Natural killer cell (primary cell): ENCODE results near the gene ENO1. TPM values are rescaled to one million over a fixed set of nuclear protein-coding genes. Genes with fewer than 3 reads are reported as not detected.

Experiments
- ATAC-seq, 3 donors: fragments of 150-1000 bp in 2 of 3; fragments of 200-7000 bp in 1 of 3; cut with Tn5 transposase; 1 replicate in 1 of 3; 2 replicates in 2 of 3; pipeline ENCODE4 v1.10.0; 2021; ENCODE audit warnings: mild to moderate bottlenecking in 2 of 3, moderate library complexity in 2 of 3
- DNase-seq, 2 donors: peaks; one replicate each; pipeline versions ENCODE4 v3.0.0 to v3.0.0-alpha.2; 2013 to 2021; ENCODE audit warnings: mixed read lengths in 1 of 2
- H3K27ac ChIP-seq: one replicate; pipeline ENCODE4 v1.5.1; 2013; ENCODE audit warnings: mild to moderate bottlenecking, low read length
- H3K27me3 ChIP-seq: one replicate; pipeline ENCODE4 v1.6.1; 2013; ENCODE audit warnings: low read length; ENCODE audit not compliant: control insufficient read depth, insufficient read depth
- H3K36me3 ChIP-seq: one replicate; pipeline ENCODE4 v1.6.1; 2013; ENCODE audit warnings: low read length; ENCODE audit not compliant: control insufficient read depth, insufficient read depth
- H3K4me1 ChIP-seq: one replicate; pipeline ENCODE4 v1.6.1; 2013; ENCODE audit warnings: low read length; ENCODE audit not compliant: control insufficient read depth, insufficient read depth
- H3K4me3 ChIP-seq: one replicate; pipeline ENCODE4 v1.5.1; 2013; ENCODE audit warnings: low read length
- H3K9me3 ChIP-seq: one replicate; pipeline ENCODE4 v1.6.1; 2013; ENCODE audit warnings: low read length; ENCODE audit not compliant: control insufficient read depth, insufficient read depth
- H3K27ac Mint-ChIP-seq, 2 donors: one replicate each; pipeline ENCODE4 v1.8.0; 2022; ENCODE audit warnings: mild to moderate bottlenecking in 2 of 2, mixed read lengths in 2 of 2, moderate library complexity in 1 of 2
- H3K27me3 Mint-ChIP-seq, 2 donors: one replicate each; pipeline ENCODE4 v1.8.0; 2022; ENCODE audit warnings: low read depth in 2 of 2, mixed read lengths in 2 of 2
- H3K36me3 Mint-ChIP-seq: one replicate; pipeline ENCODE4 v1.8.0; 2022; ENCODE audit warnings: mixed read lengths
- H3K4me1 Mint-ChIP-seq, 2 donors: one replicate each; pipeline ENCODE4 v1.8.0; 2022; ENCODE audit warnings: mixed read lengths in 2 of 2
- H3K4me3 Mint-ChIP-seq: one replicate; pipeline ENCODE4 v1.8.0; 2022; ENCODE audit warnings: mild to moderate bottlenecking, moderate library complexity, mixed read lengths
- H3K9me3 Mint-ChIP-seq, 2 donors: one replicate each; pipeline ENCODE4 v1.8.0; 2022; ENCODE audit warnings: mixed read lengths in 2 of 2
- WGBS: methylation state at CpG from one replicate; pipeline ENCODE4 v1.1.7; 2013; ENCODE audit warnings: missing lambda C conversion rate; ENCODE audit not compliant: insufficient coverage; 5-methylcytosine and 5-hydroxymethylcytosine counted together
- intact Hi-C: fragments of 100-400 bp; cut with micrococcal nuclease; formaldehyde crosslinking; loops from one replicate; pipeline ENCODE4 v1.14.2; 2022
- total RNA-seq, 4 donors: library from RNA; stranded (reverse); fragments of 120-200 nt in 1 of 4; gene quantifications; one replicate each; pipeline versions ENCODE4 v1.2.3 to v1.2.4, GENCODE V29; 2013 to 2022
- TF ChIP-seq, protein P1 (sequence below): fragments of 200-600 bp; IDR thresholded peaks from one replicate; pipeline ENCODE4 v1.8.0; 2022; ENCODE audit warnings: antibody characterized with exemption

The ENO1 gene
- total RNA-seq, 3 donors from 2014 or later (not counting 1 experiment from before 2014, with no cell fraction given), result 254 to 299 (median 266) TPM

DNA sequence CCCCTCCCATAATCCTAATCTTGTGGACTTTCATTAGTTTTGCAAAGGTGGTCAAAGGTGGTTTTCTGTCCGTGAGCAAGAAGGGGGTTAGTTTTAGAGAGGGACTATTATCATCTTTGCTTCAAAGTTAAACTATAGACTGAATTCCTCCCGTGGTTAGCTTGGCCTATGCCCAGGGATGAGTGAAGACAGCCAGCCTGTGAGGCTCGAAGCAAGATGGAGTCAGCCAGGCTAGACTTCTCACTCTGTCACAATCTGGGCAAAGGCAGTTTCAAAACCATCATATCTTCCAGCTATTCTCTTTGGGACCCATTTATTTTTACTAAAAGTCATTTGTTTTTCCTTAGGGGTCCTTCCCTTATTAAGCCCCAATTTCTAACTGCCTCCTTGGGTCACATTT lies 12.9 kb upstream of the ENO1 start:
- intact Hi-C loops, result no loop called here
- Mint-ChIP-seq H3K27ac (no peak overlapping the region), H3K27me3 (no peaks in the 10 kb centered on the region), H3K4me3 (no peak overlapping the region), H3K4me1 (no peaks in the 10 kb centered on the region), H3K9me3 (no peaks in the 10 kb centered on the region), H3K36me3 (no peaks in the 10 kb centered on the region)
- TF ChIP-seq, protein P1, sequence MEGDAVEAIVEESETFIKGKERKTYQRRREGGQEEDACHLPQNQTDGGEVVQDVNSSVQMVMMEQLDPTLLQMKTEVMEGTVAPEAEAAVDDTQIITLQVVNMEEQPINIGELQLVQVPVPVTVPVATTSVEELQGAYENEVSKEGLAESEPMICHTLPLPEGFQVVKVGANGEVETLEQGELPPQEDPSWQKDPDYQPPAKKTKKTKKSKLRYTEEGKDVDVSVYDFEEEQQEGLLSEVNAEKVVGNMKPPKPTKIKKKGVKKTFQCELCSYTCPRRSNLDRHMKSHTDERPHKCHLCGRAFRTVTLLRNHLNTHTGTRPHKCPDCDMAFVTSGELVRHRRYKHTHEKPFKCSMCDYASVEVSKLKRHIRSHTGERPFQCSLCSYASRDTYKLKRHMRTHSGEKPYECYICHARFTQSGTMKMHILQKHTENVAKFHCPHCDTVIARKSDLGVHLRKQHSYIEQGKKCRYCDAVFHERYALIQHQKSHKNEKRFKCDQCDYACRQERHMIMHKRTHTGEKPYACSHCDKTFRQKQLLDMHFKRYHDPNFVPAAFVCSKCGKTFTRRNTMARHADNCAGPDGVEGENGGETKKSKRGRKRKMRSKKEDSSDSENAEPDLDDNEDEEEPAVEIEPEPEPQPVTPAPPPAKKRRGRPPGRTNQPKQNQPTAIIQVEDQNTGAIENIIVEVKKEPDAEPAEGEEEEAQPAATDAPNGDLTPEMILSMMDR, result no peak
- Histone ChIP-seq H3K4me3 (no peak overlapping the region), H3K27ac (no peak overlapping the region), H3K27me3 (peaks cover 2% of the 10 kb centered on the region), H3K36me3 (no peaks in the 10 kb centered on the region), H3K9me3 (no peaks in the 10 kb centered on the region), H3K4me1 (no peaks in the 10 kb centered on the region)
- DNase-seq, result no peak
- ATAC-seq, result no peak
- 79% methylated on average over 3 of the region's 3 CpGs for WGBS

DNA sequence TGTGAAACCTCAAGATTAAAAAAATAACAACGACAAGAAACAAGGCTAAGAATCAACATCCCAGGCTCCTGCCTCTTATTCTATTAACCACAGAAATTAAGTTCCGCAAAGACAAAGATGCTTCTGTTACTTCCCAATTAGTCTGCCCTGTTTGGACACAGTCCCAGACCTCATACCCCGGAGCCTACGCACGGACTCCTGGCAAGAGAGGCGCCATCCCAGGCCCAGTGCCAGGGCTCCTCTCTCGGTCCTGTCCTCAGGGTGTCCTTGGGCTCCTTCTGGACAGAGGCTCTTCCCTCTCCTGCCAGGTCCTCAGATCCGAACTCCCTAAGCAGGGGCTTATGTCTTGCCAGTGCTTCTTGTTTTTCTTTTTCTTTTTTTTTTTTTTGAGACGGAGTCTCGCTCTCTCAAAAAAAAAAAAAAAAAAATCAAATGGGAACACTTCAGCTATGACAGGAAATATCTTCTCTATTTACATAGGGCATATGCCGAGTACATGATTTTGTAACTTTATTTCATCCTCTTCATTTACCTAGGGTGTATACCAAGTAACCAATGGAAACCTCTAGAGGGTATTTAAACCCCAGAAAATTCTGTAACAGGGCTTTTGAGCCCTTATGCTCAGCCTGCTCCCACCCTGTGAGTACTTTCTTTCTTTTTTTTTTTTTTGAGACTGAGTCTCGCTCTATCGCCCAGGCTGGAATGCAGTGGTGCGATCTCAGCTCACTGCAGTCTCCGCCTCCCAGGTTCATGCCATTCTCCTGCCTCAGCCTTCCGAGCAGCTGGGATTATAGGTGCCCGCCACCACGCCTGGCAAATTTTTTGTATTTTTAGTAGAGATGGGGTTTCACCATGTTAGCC lies 11.7 kb upstream of the ENO1 start:
- WGBS, result 88% methylated on average over 16 of the region's 18 CpGs
- H3K4me3 Mint-ChIP-seq, result no peak overlapping the region
- Histone ChIP-seq H3K4me3 (no peak overlapping the region), H3K4me1 (no peaks in the 10 kb centered on the region), H3K9me3 (no peaks in the 10 kb centered on the region), H3K27ac (no peak overlapping the region), H3K36me3 (no peaks in the 10 kb centered on the region), H3K27me3 (peaks cover 2% of the 10 kb centered on the region)
- no peaks in the 10 kb centered on the region for H3K9me3 Mint-ChIP-seq
- H3K27me3 Mint-ChIP-seq, result no peaks in the 10 kb centered on the region
- no peak for DNase-seq
- ATAC-seq, result no peak
- no peak overlapping the region for H3K27ac Mint-ChIP-seq
- intact Hi-C loops, result no loop called here
- no peaks in the 10 kb centered on the region for H3K4me1 Mint-ChIP-seq
- TF ChIP-seq, protein P1, result no peak
- no peaks in the 10 kb centered on the region for H3K36me3 Mint-ChIP-seq

- Histone ChIP-seq H3K27ac (no peak overlapping the region), H3K4me3 (no peak overlapping the region), H3K4me1 (no peaks in the 10 kb centered on the region), H3K9me3 (no peaks in the 10 kb centered on the region), H3K36me3 (no peaks in the 10 kb centered on the region), H3K27me3 (peaks cover 2% of the 10 kb centered on the region)
- H3K4me1 Mint-ChIP-seq, result no peaks in the 10 kb centered on the region
- H3K27ac Mint-ChIP-seq, result no peak overlapping the region
- no peak overlapping the region for H3K4me3 Mint-ChIP-seq
- TF ChIP-seq, protein P1, result no peak
- DNase-seq (no peak), ATAC-seq (no peak)
- intact Hi-C loops, result no loop called here
- H3K9me3 Mint-ChIP-seq, result no peaks in the 10 kb centered on the region
- no peaks in the 10 kb centered on the region for H3K36me3 Mint-ChIP-seq
- H3K27me3 Mint-ChIP-seq, result no peaks in the 10 kb centered on the region
- 87% methylated on average over 9 of the region's 11 CpGs for WGBS
Observed at GRCh38 chr1:8889103-8889846, 10.8 kb upstream of the ENO1 start.
